Measurements from ENCODE around the gene UNK.

GRCh38 chr17:75855310-75856061, 70.9 kb downstream of the UNK start, which contains the start of gene WBP2:
- TF ChIP-seq, protein P1, sequence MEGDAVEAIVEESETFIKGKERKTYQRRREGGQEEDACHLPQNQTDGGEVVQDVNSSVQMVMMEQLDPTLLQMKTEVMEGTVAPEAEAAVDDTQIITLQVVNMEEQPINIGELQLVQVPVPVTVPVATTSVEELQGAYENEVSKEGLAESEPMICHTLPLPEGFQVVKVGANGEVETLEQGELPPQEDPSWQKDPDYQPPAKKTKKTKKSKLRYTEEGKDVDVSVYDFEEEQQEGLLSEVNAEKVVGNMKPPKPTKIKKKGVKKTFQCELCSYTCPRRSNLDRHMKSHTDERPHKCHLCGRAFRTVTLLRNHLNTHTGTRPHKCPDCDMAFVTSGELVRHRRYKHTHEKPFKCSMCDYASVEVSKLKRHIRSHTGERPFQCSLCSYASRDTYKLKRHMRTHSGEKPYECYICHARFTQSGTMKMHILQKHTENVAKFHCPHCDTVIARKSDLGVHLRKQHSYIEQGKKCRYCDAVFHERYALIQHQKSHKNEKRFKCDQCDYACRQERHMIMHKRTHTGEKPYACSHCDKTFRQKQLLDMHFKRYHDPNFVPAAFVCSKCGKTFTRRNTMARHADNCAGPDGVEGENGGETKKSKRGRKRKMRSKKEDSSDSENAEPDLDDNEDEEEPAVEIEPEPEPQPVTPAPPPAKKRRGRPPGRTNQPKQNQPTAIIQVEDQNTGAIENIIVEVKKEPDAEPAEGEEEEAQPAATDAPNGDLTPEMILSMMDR (IDR thresholded peaks at IDR 0.05) = peak in 10 of 12 donors; percentile 28 to 77 (median 58)
- TF ChIP-seq POLR2A (IDR thresholded peaks at IDR 0.05) = peak; percentile 83 to 98

Data from heart left ventricle (tissue), 13 donors.